Keratinocyte (primary cell): ENCODE measurements around the gene HAP1. TPM values are rescaled to one million over a fixed set of nuclear protein-coding genes. Genes with fewer than 3 reads are reported as not detected.

ENCODE experiments used
- DNase-seq: peaks from one replicate; pipeline ENCODE4 v3.0.0-alpha.2; 2011; ENCODE audit warnings: low read depth, missing footprints, low spot score
- FAIRE-seq: peaks from 2 replicates; lab custom pipeline; 2011; peaks lifted over from hg19 to GRCh38; lab: Jason Lieb, UNC
- H2AFZ ChIP-seq: 2 replicates; pipeline ENCODE4 v1.6.0; 2012; ENCODE audit warnings: low read length, control low read depth, inconsistent platforms; ENCODE audit not compliant: control insufficient read depth
- H3K27ac ChIP-seq: 2 replicates; pipeline ENCODE4 v1.5.1; 2011; ENCODE audit warnings: low read length; ENCODE audit not compliant: control insufficient read depth, insufficient read depth
- H3K27me3 ChIP-seq: 3 replicates; pipeline ENCODE4 v1.6.0; 2011; ENCODE audit warnings: low read length; ENCODE audit not compliant: control insufficient read depth, insufficient read depth; ENCODE audit errors: extremely low read depth
- H3K36me3 ChIP-seq, 2 experiments: 2 replicates in 1 of 2; 3 replicates in 1 of 2; pipeline ENCODE4 v1.5.1; 2011; ENCODE audit warnings: low read length in 2 of 2, mild to moderate bottlenecking in 1 of 2; ENCODE audit not compliant: control insufficient read depth in 2 of 2, insufficient read depth in 2 of 2; ENCODE audit errors: extremely low read depth in 1 of 2
- H3K4me1 ChIP-seq: 3 replicates; pipeline ENCODE4 v1.5.1; 2011; ENCODE audit warnings: low read length; ENCODE audit not compliant: control insufficient read depth, insufficient read depth; ENCODE audit errors: extremely low read depth
- H3K4me2 ChIP-seq: 3 replicates; pipeline ENCODE4 v1.6.0; 2011; ENCODE audit warnings: low read depth, low read length; ENCODE audit not compliant: control insufficient read depth, insufficient read depth; ENCODE audit errors: extremely low read depth
- H3K4me3 ChIP-seq, 3 experiments: fragments of 200-600 bp in 1 of 3; sonication (generic) in 1 of 3; 2 replicates in 2 of 3; 3 replicates in 1 of 3; pipeline ENCODE4 v1.5.1; 2011 to 2016; ENCODE audit warnings: low read length in 3 of 3, mild to moderate bottlenecking in 3 of 3, control low read depth in 2 of 3, inconsistent platforms in 1 of 3, low read depth in 1 of 3, mixed read lengths in 1 of 3, mixed run types in 1 of 3, moderate library complexity in 1 of 3; ENCODE audit not compliant: control insufficient read depth in 2 of 3, insufficient read depth in 2 of 3; ENCODE audit errors: extremely low read depth in 1 of 3
- H3K79me2 ChIP-seq: 2 replicates; pipeline ENCODE4 v1.6.0; 2012; ENCODE audit warnings: low read length; ENCODE audit not compliant: control insufficient read depth, insufficient read depth
- H3K9ac ChIP-seq: 3 replicates; pipeline ENCODE4 v1.6.0; 2011; ENCODE audit warnings: low read length; ENCODE audit not compliant: control insufficient read depth, insufficient read depth; ENCODE audit errors: extremely low read depth
- H3K9me1 ChIP-seq: 3 replicates; pipeline ENCODE4 v1.6.0; 2011; ENCODE audit warnings: low read length; ENCODE audit not compliant: control insufficient read depth, insufficient read depth; ENCODE audit errors: extremely low read depth
- H3K9me3 ChIP-seq: 2 replicates; pipeline ENCODE4 v1.5.1; 2012; ENCODE audit warnings: low read depth, low read length; ENCODE audit not compliant: control insufficient read depth
- H4K20me1 ChIP-seq: 3 replicates; pipeline ENCODE4 v1.6.0; 2011; ENCODE audit warnings: low read length; ENCODE audit not compliant: control insufficient read depth, insufficient read depth; ENCODE audit errors: extremely low read depth
- CTCF ChIP-seq, 3 experiments: IDR thresholded peaks in 1 of 3; conservative IDR thresholded peaks in 1 of 3; optimal IDR thresholded peaks in 1 of 3; 2 replicates in 2 of 3; 3 replicates in 1 of 3; pipeline versions ENCODE3 to v1.5.1; 2011; ENCODE audit warnings: low read length in 3 of 3, mild to moderate bottlenecking in 3 of 3, moderate library complexity in 2 of 3, control low read depth in 1 of 3, inconsistent platforms in 1 of 3; ENCODE audit not compliant: insufficient read depth in 2 of 3; ENCODE audit errors: extremely low read depth in 1 of 3
- EZH2 ChIP-seq: IDR thresholded peaks from one replicate; pipeline ENCODE4 v1.6.1; 2012; ENCODE audit warnings: inconsistent platforms, mild to moderate bottlenecking, low read length, moderate library complexity
- dilution Hi-C: fragments of 300-500 bp; cut with MboI; formaldehyde crosslinking; loops from one replicate; pipeline ENCODE4 v1.7.0; 2020; ENCODE audit warnings: low sequenced_read_pairs; ENCODE audit not compliant: extremely low pct_ligation_motif_present
- polyA plus RNA-seq, 5 experiments: library from polyadenylated mRNA; depleted of rRNA in 3 of 5; stranded (reverse) in 3 of 5; stranded (forward) in 1 of 5; unstranded in 1 of 5; fragments of >200 nt; gene quantifications; 1 replicate in 1 of 5; 2 replicates in 3 of 5; 3 replicates in 1 of 5; pipeline versions ENCODE4 v1.2.1 to v1.2.3, GENCODE V29; 2011 to 2012; ENCODE audit warnings: missing spikeins in 2 of 5, low read depth in 1 of 5, low replicate concordance in 1 of 5

Gene HAP1
- polyA plus RNA-seq, 1 donor (not counting 4 experiments of a cell fraction or from before 2014, with no cell fraction given): 1.6 TPM

GRCh38 chr17:41741709-41742108 is 7.3 kb upstream of the HAP1 start:
- no peaks in the 10 kb centered on the region for H3K79me2 ChIP-seq
- H3K9me1 ChIP-seq: peaks cover 6% of the 10 kb centered on the region
- no peak for DNase-seq
- H3K4me1 ChIP-seq: peaks cover 45% of the 10 kb centered on the region
- no peak overlapping the region for H3K9ac ChIP-seq
- no peak overlapping the region for H2AFZ ChIP-seq
- H3K36me3 ChIP-seq: no peaks in the 10 kb centered on the region
- FAIRE-seq: no peak
- H3K27ac ChIP-seq: no peak overlapping the region
- no peaks in the 10 kb centered on the region for H4K20me1 ChIP-seq
- no peak for TF ChIP-seq EZH2
- no peak for TF ChIP-seq CTCF (optimal IDR thresholded peaks at IDR 0.05 in 1 of 3, IDR thresholded peaks at IDR 0.05 in 1 of 3, conservative IDR thresholded peaks at IDR 0.05 in 1 of 3; ENCODE audit: extremely low read depth in 1 of 3, insufficient read depth in 2 of 3, low read length in 3 of 3)
- dilution Hi-C loops: no loop called here
- no peak overlapping the region for H3K4me2 ChIP-seq
- no peak overlapping the region for H3K4me3 ChIP-seq
- H3K9me3 ChIP-seq: no peaks in the 10 kb centered on the region
- no peaks in the 10 kb centered on the region for H3K27me3 ChIP-seq

GRCh38 chr17:41740506-41740905 is 6.1 kb upstream of the HAP1 start:
- peaks cover 6% of the 10 kb centered on the region for H3K9me1 ChIP-seq
- H3K79me2 ChIP-seq: no peaks in the 10 kb centered on the region
- DNase-seq (no peak), FAIRE-seq (no peak)
- peak overlapping the region; percentile 52 for H3K4me2 ChIP-seq
- H3K27ac ChIP-seq: peak overlapping the region; percentile 95
- H3K9me3 ChIP-seq: no peaks in the 10 kb centered on the region
- peak overlapping the region; percentile 67 for H3K9ac ChIP-seq
- no peaks in the 10 kb centered on the region for H3K36me3 ChIP-seq
- dilution Hi-C loops: no loop called here
- H3K27me3 ChIP-seq: peaks cover 8% of the 10 kb centered on the region
- TF ChIP-seq EZH2 (no peak), CTCF (optimal IDR thresholded peaks at IDR 0.05 in 1 of 3, IDR thresholded peaks at IDR 0.05 in 1 of 3, conservative IDR thresholded peaks at IDR 0.05 in 1 of 3; ENCODE audit: extremely low read depth in 1 of 3, insufficient read depth in 2 of 3, low read length in 3 of 3) (no peak)
- no peak overlapping the region for H2AFZ ChIP-seq
- no peaks in the 10 kb centered on the region for H4K20me1 ChIP-seq
- H3K4me1 ChIP-seq: peaks cover 45% of the 10 kb centered on the region
- H3K4me3 ChIP-seq: no peak overlapping the region
